ENCODE results near the gene ALX4.

The ALX4 gene

GRCh38 chr11:44290208-44290607 is 19.7 kb downstream of the ALX4 start:
- DNase-seq = no peak

GRCh38 chr11:44288133-44288526 is 21.8 kb downstream of the ALX4 start:
- no peak for DNase-seq

- no peak for DNase-seq
Observed at GRCh38 chr11:44286911-44287310, 23.0 kb downstream of the ALX4 start.

GRCh38 chr11:44286268-44286880 is 23.6 kb downstream of the ALX4 start:
- no peak for DNase-seq

- DNase-seq = no peak
Observed at GRCh38 chr11:44285756-44286155, 24.2 kb downstream of the ALX4 start.

GRCh38 chr11:44282620-44283019 is 27.3 kb downstream of the ALX4 start:
- no peak for DNase-seq

- no peak for DNase-seq
Observed at GRCh38 chr11:44281151-44281550, 28.8 kb downstream of the ALX4 start.

- DNase-seq = no peak
Observed at GRCh38 chr11:44280257-44280656, 29.7 kb downstream of the ALX4 start.

- DNase-seq = no peak
Observed at GRCh38 chr11:44279483-44279882, 30.5 kb downstream of the ALX4 start.

- no peak for DNase-seq
Observed at GRCh38 chr11:44277196-44278090, 32.5 kb downstream of the ALX4 start.

- no peak for DNase-seq
Observed at GRCh38 chr11:44275961-44276550, 33.9 kb downstream of the ALX4 start.

GRCh38 chr11:44275241-44275640 is 34.7 kb downstream of the ALX4 start:
- no peak for DNase-seq

- DNase-seq = no peak
Observed at GRCh38 chr11:44274404-44274803, 35.5 kb downstream of the ALX4 start.

- no peak for DNase-seq
Observed at GRCh38 chr11:44271286-44271685, 38.7 kb downstream of the ALX4 start.

- no peak for DNase-seq
Observed at GRCh38 chr11:44270403-44271273, 39.3 kb downstream of the ALX4 start.

- DNase-seq = no peak
Observed at GRCh38 chr11:44269369-44270351, 40.3 kb downstream of the ALX4 start.

GRCh38 chr11:44268614-44269080 is 41.3 kb downstream of the ALX4 start:
- DNase-seq = no peak

- DNase-seq = no peak
Observed at GRCh38 chr11:44267750-44268613, 42.0 kb downstream of the ALX4 start.

- DNase-seq = no peak
Observed at GRCh38 chr11:44267006-44267749, 42.8 kb downstream of the ALX4 start.
